ENCODE data around the gene CCSER2.

The CCSER2 gene

DNA sequence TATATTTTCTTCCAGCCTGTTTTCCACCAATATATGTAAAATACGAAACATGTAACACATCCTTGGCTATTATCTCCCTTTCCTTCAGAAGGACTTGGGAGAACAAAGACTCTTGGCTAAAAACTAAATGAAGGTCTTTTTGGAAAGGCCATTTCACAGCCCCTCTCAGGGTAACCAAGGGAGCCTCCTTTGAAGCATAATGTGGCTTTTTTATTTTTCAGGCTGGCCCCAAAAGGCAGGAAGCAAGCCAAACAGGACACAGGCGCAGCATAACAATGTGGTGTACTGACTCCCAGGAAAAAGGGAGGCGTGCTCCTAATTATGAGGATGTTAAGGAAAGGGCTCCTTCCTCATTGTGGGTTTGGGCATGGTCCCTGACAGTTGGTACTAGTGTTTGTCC, 30.3 kb upstream of the CCSER2 start:
- DNase-seq (ENCODE audit: low read depth in 2 of 2), result no peak
- no peak overlapping the region for H3K4me3 ChIP-seq (replicated peaks in 1 of 2; ENCODE audit: low read depth in 2 of 2, low read length in 2 of 2)
- TF ChIP-seq, protein P1, sequence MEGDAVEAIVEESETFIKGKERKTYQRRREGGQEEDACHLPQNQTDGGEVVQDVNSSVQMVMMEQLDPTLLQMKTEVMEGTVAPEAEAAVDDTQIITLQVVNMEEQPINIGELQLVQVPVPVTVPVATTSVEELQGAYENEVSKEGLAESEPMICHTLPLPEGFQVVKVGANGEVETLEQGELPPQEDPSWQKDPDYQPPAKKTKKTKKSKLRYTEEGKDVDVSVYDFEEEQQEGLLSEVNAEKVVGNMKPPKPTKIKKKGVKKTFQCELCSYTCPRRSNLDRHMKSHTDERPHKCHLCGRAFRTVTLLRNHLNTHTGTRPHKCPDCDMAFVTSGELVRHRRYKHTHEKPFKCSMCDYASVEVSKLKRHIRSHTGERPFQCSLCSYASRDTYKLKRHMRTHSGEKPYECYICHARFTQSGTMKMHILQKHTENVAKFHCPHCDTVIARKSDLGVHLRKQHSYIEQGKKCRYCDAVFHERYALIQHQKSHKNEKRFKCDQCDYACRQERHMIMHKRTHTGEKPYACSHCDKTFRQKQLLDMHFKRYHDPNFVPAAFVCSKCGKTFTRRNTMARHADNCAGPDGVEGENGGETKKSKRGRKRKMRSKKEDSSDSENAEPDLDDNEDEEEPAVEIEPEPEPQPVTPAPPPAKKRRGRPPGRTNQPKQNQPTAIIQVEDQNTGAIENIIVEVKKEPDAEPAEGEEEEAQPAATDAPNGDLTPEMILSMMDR (IDR thresholded peaks at IDR 0.05; ENCODE audit: low read depth, low read length), result no peak

DNA sequence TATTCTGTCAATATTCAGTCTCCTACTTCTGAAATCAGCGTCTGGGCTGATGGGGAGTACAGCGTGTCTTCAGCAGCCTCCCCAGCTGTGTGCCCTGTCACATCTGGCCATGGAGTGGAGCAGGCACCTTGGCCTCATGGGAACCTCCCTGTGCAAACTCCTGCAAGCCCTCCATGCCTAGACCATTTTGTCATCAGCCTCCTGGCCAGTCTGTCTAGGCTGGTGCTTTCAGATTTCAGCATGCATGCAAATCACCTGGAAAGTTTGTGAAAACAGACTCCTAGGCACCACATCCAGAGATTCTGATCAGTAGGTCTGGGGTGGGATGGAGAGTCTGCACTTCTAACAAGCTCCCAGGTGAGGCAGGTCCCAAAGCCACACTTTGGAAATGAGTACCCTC, 26.2 kb upstream of the CCSER2 start:
- TF ChIP-seq, protein P1 (IDR thresholded peaks at IDR 0.05; ENCODE audit: low read depth, low read length), result no peak
- H3K4me3 ChIP-seq (replicated peaks in 1 of 2; ENCODE audit: low read depth in 2 of 2, low read length in 2 of 2), result no peak overlapping the region
- DNase-seq (ENCODE audit: low read depth in 2 of 2), result no peak

DNA sequence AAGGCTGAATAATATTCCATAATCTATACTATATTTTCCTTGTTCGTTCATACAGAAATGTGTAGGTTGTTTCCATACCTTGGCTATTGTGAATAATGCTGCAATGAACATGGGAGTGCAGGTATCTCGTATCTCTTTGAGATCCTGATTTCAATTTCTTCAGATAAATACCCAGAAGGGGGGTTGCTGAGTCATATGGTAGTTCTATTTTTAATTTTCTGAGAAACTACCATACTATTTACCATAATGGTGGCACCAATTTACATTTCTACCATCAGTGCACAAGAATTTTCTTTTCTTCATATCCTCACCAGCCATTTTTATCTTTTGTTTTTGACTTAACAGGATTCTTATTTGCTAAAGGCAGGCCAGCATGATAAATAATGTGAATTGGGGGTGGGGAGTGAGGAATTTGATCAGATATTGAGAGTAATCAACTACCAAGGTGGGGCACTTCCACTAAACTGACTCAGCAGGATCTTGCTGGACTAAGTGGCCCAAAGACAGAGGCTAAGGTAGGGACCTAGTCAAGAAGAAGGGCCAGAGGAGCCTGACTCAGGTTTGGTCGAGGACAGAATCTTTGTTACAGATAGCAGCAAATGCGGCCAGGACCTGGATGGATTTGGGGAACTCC, 21.5 kb upstream of the CCSER2 start:
- H3K4me3 ChIP-seq (replicated peaks in 1 of 2; ENCODE audit: low read depth in 2 of 2, low read length in 2 of 2), result no peak overlapping the region
- TF ChIP-seq, protein P1 (IDR thresholded peaks at IDR 0.05; ENCODE audit: low read depth, low read length), result no peak
- no peak for DNase-seq (ENCODE audit: low read depth in 2 of 2)

DNA sequence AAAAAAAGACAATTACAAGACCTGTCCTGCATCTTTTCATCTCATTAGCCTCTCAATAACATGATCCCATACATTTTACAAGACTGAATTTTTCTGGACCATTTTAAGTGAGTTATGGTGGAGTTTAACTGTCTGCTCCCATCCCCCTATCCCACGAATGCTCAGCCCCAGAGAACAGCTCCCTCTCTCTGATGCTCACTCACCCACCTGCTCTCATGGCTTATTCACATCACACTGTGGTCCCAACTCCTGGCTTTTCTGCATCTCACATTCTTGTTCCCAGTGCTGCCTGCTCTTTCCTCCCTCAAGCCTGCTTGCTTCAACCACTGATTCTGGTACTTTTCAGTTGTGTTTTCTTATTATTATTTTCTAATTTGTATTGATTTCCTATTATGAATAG, 20.4 kb upstream of the CCSER2 start:
- TF ChIP-seq, protein P1 (IDR thresholded peaks at IDR 0.05; ENCODE audit: low read depth, low read length), result no peak
- no peak overlapping the region for H3K4me3 ChIP-seq (replicated peaks in 1 of 2; ENCODE audit: low read depth in 2 of 2, low read length in 2 of 2)
- no peak for DNase-seq (ENCODE audit: low read depth in 2 of 2)

DNA sequence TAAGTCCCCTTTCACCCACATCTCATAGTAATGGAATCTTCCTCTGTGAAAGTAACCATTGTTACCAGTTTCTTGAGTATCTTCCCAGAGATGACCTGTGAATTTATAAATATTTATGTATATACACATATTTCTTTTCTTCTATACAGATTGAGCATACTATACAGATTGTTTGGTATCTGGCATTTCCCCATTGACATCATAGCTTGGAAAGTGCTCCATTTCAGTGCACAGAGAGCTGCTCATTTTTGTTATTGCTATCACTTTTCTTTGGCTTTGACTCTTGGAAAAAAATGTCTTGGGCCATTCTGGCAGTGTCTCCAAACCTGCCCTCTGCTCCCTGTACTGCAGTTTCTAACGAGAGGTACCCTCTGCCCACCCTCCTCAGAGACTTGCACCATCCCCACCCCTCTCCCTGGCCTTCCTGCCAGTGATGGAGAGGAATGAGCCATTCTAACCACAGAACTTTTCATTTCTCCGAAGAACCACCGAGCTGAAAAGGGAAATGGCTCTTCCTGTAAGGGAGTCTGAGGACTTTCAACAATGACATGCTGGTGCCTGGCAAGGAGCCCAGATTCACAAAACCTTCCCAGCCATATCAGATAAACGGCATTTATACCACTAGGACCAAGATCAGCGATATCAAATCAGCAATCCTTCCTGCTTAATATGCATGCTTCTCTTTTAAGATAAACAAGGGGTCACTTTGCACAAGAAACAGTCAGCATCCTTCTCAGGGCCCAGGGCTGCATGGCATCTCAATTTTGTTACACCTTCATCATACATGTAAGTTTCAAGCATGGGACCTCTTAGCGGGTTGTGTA, 19.7 kb upstream of the CCSER2 start:
- peak; percentile 61 to 62 for DNase-seq (ENCODE audit: low read depth in 2 of 2)
- TF ChIP-seq, protein P1 (IDR thresholded peaks at IDR 0.05; ENCODE audit: low read depth, low read length), result no peak
- H3K4me3 ChIP-seq (replicated peaks in 1 of 2; ENCODE audit: low read depth in 2 of 2, low read length in 2 of 2), result no peak overlapping the region

DNA sequence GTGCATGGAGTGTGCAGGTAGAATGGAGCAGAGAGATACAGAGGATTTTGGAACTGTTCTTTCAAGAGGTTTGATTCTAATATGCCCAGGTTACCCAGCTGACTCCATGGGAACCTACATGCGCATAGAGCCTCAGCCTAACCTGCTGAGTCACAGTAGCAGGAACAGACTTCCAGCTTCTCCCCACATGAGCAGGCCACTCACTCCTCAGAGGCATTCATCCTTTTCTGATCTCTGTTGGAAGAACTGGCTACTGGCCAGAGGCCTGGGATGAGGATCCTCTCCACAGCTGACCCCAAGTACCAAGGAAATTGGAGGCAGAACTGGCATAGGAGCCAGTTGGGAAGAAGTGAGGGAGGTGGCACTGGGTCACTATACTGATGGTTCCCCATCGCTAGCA, 17.9 kb upstream of the CCSER2 start:
- peak; percentile 18 to 39 for DNase-seq (ENCODE audit: low read depth in 2 of 2)
- no peak overlapping the region for H3K4me3 ChIP-seq (replicated peaks in 1 of 2; ENCODE audit: low read depth in 2 of 2, low read length in 2 of 2)
- TF ChIP-seq, protein P1 (IDR thresholded peaks at IDR 0.05; ENCODE audit: low read depth, low read length), result no peak
